NOMO-1 treated with dmso at 0.1 percent for 144 hours (cell line): ENCODE data around the gene DPAGT1.
"Not testable (repeated sequence)": the region's sequence is repeated elsewhere in the genome, so short reads cannot be mapped to it uniquely, and the experiment has no call there.

Experiments
- DNase-seq: peaks from one replicate; lab custom pipeline; 2025; ENCODE audit not compliant: unreplicated experiment; lab: John Stamatoyannopoulos, UW

The DPAGT1 gene

DNA sequence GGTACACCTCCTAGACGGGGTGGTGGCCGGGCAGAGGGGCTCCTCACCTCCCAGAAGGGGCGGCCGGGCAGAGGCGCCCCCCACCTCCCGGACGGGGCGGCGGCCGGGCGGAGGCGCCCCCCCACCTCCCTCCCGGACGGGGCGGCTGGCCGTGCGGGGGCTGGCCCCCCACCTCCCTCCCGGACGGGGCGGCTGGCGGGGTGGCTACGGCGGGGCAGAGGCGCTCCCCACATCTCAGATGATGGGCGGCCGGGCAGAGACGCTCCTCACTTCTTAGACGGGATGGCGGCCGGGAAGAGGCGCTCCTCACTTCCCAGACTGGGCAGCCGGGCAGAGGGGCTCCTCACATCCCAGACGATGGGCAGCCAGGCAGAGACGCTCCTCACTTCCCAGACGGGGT, 42.5 kb downstream of the DPAGT1 start:
- DNase-seq = not testable (repeated sequence)

DNA sequence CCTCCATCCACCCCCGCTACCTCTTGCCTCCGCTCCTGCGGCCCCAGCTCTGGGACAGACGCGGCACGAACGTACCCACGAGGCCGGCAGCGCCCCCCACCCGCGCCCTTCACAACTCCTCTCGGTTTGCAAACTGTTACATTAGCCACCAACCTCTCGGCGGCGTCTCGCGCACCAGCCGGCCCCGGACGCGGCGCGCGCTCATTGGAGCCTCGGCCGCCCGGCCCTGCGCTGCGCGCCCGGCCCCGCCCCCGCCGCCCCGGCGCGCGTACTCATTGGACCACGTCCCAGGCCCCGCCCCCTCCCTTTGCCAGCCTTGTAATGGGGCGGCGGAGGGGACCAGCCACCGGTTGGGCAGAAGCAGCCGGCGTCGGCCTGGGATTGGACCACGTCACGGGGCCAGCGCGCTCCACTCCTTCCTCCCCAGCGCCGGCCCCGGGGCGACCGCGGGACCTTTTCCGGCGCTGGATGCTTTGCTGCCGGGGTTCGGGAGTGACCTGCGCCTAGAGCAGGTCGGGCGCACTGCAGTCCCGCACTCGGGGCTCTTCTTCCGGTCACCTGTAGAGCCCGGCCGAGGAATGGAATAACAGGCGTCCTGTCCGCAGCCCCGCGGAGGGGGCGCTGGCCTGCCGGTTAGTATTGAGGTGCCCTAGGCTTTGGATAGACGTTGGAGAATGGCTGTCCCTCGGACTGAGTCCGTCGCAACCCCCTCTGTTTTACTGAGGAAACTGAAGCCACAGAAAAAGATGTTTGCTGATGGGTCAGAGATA, 44.5 kb downstream of the DPAGT1 start, which contains the start of gene HYOU1:
TSS of gene HYOU1 (minus strand) at position 206 of the 770 bp plus-strand sequence. CDS start 1,045 bp downstream, outside the sequence.
- peak; percentile 95 for DNase-seq

DNA sequence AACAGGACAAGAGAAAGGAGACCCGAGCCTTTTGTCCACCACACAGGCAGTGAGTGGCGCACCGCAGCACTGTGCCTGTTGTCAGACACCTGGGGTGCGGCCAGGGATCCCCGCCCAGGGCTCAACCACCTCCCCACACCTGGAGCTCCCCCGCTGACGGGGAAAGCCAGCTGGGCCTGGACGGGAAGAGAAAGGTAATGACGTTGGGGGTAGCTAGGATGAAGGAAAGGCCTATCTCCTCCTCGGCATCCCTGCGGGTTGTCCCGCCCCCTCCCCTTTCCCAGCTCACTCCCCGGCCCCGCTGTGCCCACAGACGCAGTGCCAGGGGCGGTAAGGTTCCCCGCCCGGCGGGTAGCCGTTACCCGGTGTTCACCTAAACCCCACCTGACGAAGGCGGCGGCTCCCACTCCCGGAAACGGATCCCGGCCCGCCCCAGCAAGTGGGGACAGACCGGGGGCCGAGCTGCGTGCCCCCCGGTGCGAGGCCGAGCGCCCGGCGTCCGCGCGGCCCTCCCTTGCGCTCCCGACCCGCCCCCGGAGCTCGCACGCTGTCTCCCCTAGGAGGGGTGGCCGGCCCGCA, 45.1 kb downstream of the DPAGT1 start:
- DNase-seq = no peak

DNA sequence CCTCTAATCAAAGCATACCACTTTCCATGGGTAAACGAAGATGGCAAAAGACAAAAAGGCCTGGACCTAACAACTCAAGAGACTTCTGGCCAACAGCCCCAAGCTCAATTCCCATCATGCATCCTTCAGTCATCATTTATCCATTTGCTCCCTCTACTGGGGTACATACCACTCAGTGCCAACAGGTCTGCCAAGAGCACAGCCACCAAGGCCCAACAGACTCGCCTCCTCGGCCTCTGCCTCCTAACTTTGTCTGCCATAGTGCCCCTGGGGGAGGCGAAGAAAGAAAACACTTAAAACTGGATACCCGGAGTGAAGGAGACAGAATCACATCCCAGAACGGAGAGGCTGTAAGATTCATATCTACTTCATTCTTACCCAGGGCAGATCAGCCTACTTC, 45.8 kb downstream of the DPAGT1 start:
- DNase-seq = peak; percentile 38

DNA sequence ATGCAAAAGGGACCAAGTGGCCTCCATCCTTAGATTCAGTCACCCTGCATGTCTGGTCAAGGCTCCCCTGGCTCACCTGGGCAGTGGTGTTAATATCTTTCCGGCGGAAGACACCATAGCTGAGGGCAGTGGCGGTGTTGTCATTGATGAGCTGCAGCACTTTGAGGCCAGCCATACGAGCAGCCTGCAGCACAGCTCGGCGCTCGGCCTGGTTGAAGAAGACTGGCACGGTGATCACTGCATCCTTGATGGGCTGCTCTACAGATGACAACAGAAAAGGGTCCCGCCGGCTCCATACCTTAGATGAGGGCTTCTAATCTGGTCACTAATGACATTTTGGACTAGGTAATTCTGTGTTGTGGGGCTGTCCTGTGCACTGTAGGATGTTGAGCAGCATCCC, 47.2 kb downstream of the DPAGT1 start:
- no peak for DNase-seq

DNA sequence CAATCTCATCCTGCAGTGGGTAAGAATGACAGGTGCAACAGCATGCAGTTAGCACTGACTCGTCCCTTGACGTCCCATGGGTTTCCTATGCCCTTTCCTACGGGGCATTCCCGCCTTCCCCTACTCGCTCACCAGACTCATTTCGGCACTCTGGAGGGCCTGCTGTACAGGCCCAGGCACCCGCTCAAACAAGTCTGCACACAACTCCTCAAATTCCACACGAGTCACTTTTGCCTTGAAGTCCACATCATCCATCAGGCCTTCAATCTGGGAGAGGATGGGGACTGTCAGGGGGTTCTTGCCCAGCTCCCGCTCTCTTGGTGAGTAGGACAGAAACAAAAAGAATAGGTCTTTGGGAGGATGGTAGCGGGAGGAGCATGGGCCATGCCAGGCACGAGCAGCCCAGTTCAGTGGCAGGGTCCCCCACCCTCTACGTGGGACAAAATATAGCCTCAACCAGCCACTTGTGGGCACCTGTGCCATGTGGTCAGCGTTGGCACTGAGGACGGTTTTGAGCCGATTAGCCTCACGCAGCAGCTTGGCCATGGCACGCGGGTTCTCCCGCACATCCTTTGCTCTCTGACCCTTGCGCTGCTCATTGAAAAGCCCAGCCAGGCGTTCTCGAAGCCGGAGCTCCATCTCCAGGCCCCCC, 49.4 kb downstream of the DPAGT1 start:
- DNase-seq = no peak

DNA sequence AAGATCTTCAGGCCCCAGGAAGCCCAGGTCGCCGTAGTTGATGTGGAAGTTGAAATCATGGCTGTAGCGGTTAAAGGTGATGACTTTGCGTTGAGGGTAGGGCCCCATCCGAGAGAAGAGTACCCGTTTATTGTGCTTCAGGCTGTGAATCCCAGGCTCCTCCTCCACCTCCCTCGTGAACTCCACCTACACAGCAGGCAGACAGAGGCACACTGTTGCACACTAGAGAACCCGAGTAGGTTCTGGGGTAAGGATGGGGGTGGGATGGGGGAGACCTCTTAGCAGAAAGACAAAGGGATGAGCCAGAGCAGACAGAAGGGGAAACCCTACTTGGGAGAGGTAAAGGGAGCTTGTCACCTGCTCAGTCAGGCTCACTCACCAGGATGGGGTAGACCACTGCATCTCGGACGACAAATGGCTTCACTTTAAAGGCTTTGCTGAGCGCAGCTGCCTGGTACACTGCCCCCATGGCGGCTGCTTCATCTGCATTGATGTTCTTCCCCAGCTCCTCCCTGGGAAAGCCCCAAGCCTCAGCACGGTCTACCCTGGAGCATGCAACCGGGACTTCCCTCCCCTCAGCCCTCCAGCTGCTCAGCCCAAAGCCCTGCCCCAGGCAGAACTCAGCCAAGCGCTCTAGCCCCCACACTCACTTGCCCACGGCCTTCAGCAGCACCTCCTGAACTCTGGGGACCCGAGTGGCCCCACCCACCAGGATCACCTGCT, 50.1 kb downstream of the DPAGT1 start:
- no peak for DNase-seq

DNA sequence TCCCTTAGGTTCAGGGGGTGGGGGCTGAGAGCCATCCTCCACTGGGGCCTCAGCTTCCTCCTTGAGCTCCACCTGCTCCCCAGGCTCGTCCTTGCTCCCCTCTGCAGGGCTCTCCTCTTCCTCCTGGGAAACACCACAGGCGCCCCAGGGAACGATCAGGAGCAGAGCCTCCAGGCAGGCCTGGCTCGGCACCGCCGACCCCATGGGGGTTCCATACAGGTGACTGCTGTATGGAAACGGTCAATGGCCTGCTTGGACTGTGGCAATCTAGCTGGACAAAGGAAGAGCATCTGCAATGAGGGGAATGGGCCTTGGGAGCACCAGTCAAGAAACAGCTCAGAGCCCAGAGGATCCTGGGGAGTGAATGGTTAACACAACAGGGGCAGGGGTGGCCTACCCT, 52.6 kb downstream of the DPAGT1 start:
- DNase-seq = no peak

DNA sequence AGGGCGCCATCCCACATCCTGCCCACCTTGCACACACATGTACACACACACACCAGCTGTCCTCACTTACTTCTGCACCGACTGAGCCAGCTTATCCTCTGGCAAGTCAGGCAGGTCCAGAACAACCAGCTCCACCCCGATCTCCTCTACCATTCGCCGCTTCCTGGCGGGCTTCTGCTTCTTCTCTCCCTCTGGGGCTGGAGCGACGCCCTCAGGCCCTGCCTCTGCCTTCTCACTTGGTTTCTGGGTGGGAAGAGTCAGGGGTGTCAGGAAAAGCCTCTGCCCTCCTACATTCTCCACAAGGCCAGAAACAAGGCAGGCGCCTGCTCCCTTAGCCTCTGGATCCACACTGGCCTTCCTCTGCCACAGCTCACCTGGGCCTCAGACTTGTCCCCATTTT, 53.0 kb downstream of the DPAGT1 start:
- DNase-seq = no peak

DNA sequence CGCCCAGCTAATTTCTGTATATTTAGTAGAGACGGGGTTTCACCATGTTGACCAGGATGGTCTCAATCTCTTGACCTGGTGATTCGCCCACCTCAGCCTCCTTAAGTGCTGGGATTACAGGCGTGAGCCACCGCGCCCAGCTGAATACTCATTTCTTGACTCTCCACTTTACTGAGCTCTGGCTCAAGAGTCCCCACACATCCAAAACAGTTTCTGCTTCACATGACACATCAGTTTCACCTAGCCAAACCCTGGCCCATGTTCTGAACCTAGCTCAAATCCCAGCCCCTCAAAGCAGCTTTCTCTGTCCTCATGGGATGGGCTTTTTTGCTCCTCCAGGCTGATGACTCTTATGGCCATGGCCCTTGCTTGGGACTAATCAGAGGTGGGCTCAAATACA, 54.4 kb downstream of the DPAGT1 start:
- no peak for DNase-seq
